MM.1S (cell line): ENCODE data around the gene RAB6D.

ENCODE experiments used
- CTCF ChIP-seq: fragments of 300-600 bp; sonication (generic); IDR thresholded peaks from 2 replicates; pipeline ENCODE4 v1.5.1; 2016; ENCODE audit warnings: antibody characterized with exemption, low read length, mixed read lengths
- EZH2 ChIP-seq: fragments of 300-600 bp; sonication (generic); optimal IDR thresholded peaks from 2 replicates; pipeline ENCODE3; 2017; ENCODE audit warnings: low read depth, mild to moderate bottlenecking, antibody characterized with exemption, low read length, mixed read lengths
- EZH2phosphoT487 ChIP-seq: fragments of 300-600 bp; sonication (generic); IDR thresholded peaks from 2 replicates; pipeline ENCODE4 v1.6.1; 2018; ENCODE audit warnings: antibody characterized with exemption, low read length

- TF ChIP-seq CTCF (no peak), EZH2 (no peak), EZH2phosphoT487 (no peak)
Observed at GRCh38 chr2:131402320-131403039, 38.5 kb upstream of the RAB6D start.
